ENCODE data around the gene TMEM59L. TPM values are rescaled to one million over a fixed set of nuclear protein-coding genes. Genes with fewer than 3 reads are reported as not detected.

Gene TMEM59L
- total and polyA plus RNA-seq, 2 of the 13 experiments (the other 11 are each of a cell fraction or from before 2014, with no cell fraction given), result 0.97 to 5.5 TPM

GRCh38 chr19:18612772-18613588 is at the start of gene TMEM59L (continued):
- TF ChIP-seq ARID4A (CRISPR knock-in tag; IDR thresholded peaks at IDR 0.05; ENCODE audit: borderline replicate concordance) (no peak), EED (CRISPR knock-in tag; IDR thresholded peaks at IDR 0.05) (no peak), ZNF18 (CRISPR knock-in tag; IDR thresholded peaks at IDR 0.05; ENCODE audit: insufficient replicate concordance) (no peak), ZNF274 (CRISPR knock-in tag; IDR thresholded peaks at IDR 0.05) (no peak), SIN3A (IDR thresholded peaks at IDR 0.05; ENCODE audit: borderline replicate concordance, low read depth, low read length) (no peak), ZZZ3 (CRISPR knock-in tag; IDR thresholded peaks at IDR 0.05; ENCODE audit: borderline replicate concordance) (no peak), SKIL (CRISPR knock-in tag; IDR thresholded peaks at IDR 0.05; ENCODE audit: borderline replicate concordance) (no peak), GMEB1 (CRISPR knock-in tag; IDR thresholded peaks at IDR 0.05; ENCODE audit: borderline replicate concordance) (no peak), THAP8 (CRISPR knock-in tag; IDR thresholded peaks at IDR 0.05; ENCODE audit: borderline replicate concordance) (no peak), ZNF207 (IDR thresholded peaks at IDR 0.05; ENCODE audit: borderline replicate concordance) (no peak), KMT2B (CRISPR knock-in tag; IDR thresholded peaks at IDR 0.05) (no peak), ZNF547 (CRISPR knock-in tag; IDR thresholded peaks at IDR 0.05) (0 out of 2 replicates have a peak, but pooled peaks have one; percentile 25), ATF7 (IDR thresholded peaks at IDR 0.05) (0 out of 2 replicates have a peak, but pooled peaks have one; percentile 16), ATF7 (CRISPR knock-in tag; IDR thresholded peaks at IDR 0.05) (0 out of 2 replicates have a peak, but pooled peaks have one; percentile 25), HOXA9 (CRISPR knock-in tag; IDR thresholded peaks at IDR 0.05; ENCODE audit: borderline replicate concordance) (no peak), ZBTB20 (CRISPR knock-in tag; IDR thresholded peaks at IDR 0.05; ENCODE audit: borderline replicate concordance, low read depth) (no peak), ZNF34 (CRISPR knock-in tag; IDR thresholded peaks at IDR 0.05; ENCODE audit: borderline replicate concordance) (no peak)
